Neural cell (in vitro differentiated cells): ENCODE data around the gene LINC01488. TPM values are rescaled to one million over a fixed set of nuclear protein-coding genes. Genes with fewer than 3 reads are reported as not detected.

Source experiments
- H2AFZ ChIP-seq: fragments of 200-600, 300-800 bp; sonication (generic), shearing (Covaris generic); 2 replicates; pipeline ENCODE4 v1.6.0; 2014; ENCODE audit warnings: low read depth, mild to moderate bottlenecking, antibody characterized with exemption, low read length, moderate library complexity
- H3F3A ChIP-seq: fragments of 200-600 bp; shearing (Covaris generic); 2 replicates; pipeline ENCODE4 v1.6.1; 2016; ENCODE audit warnings: mild to moderate bottlenecking, moderate library complexity, mixed read lengths, antibody characterized with exemption, low read length; ENCODE audit not compliant: insufficient read depth, poor library complexity, severe bottlenecking
- H3K27ac ChIP-seq: fragments of 200-600, 300-800 bp; sonication (generic), shearing (Covaris generic); 2 replicates; pipeline ENCODE4 v1.5.1; 2014; ENCODE audit warnings: mild to moderate bottlenecking, low read length, moderate library complexity
- H3K27me3 ChIP-seq: fragments of 300-800, 200-600 bp; sonication (generic), shearing (Covaris generic); 2 replicates; pipeline ENCODE4 v1.6.0; 2014; ENCODE audit warnings: mild to moderate bottlenecking, low read depth, low read length, moderate library complexity; ENCODE audit not compliant: insufficient read depth
- H3K36me3 ChIP-seq: fragments of 300-800, 200-600 bp; sonication (generic), shearing (Covaris generic); 2 replicates; pipeline ENCODE4 v1.5.1; 2014; ENCODE audit warnings: mild to moderate bottlenecking, antibody characterized with exemption, low read length, moderate library complexity; ENCODE audit not compliant: insufficient read depth
- H3K4me2 ChIP-seq: fragments of 300-800, 200-600 bp; sonication (generic), shearing (Covaris generic); 2 replicates; pipeline ENCODE4 v1.6.0; 2014; ENCODE audit warnings: mild to moderate bottlenecking, low read length
- H3K4me3 ChIP-seq: fragments of 300-800, 200-600 bp; sonication (generic), shearing (Covaris generic); 2 replicates; pipeline ENCODE4 v1.5.1; 2014; ENCODE audit warnings: mild to moderate bottlenecking, low read length, moderate library complexity
- H3K79me2 ChIP-seq: fragments of 200-600 bp; shearing (Covaris generic); replicated peaks from 2 replicates; pipeline ENCODE4 v1.6.0; 2014; ENCODE audit warnings: mild to moderate bottlenecking, low read length, moderate library complexity; ENCODE audit not compliant: insufficient read depth
- H3K9ac ChIP-seq: fragments of 300-800, 200-600 bp; sonication (generic), shearing (Covaris generic); 2 replicates; pipeline ENCODE4 v1.6.1; 2016; ENCODE audit warnings: mild to moderate bottlenecking, low read length, mixed read lengths
- H3K9me2 ChIP-seq: fragments of 200-600 bp; shearing (Covaris generic); 2 replicates; pipeline ENCODE4 v1.6.1; 2016; ENCODE audit warnings: mild to moderate bottlenecking, low read length, mixed read lengths; ENCODE audit not compliant: insufficient read depth
- H3K9me3 ChIP-seq: fragments of 200-600, 300-800 bp; sonication (generic), shearing (Covaris generic); 2 replicates; pipeline ENCODE4 v1.6.1; 2016; ENCODE audit warnings: mild to moderate bottlenecking, mixed run types, low read length, moderate library complexity, mixed read lengths
- H4K20me1 ChIP-seq: fragments of 200-600 bp; shearing (Covaris generic); 2 replicates; pipeline ENCODE4 v1.6.1; 2016; ENCODE audit warnings: mild to moderate bottlenecking, mixed run types; ENCODE audit not compliant: insufficient read depth
- CTCF ChIP-seq: fragments of 450-650 bp; IDR thresholded peaks from 2 replicates; pipeline ENCODE4 v1.5.1; 2014; ENCODE audit warnings: antibody characterized with exemption, mild to moderate bottlenecking, moderate library complexity; ENCODE audit not compliant: poor library complexity, severe bottlenecking
- EP300 ChIP-seq: fragments of 450-650 bp; conservative IDR thresholded peaks from 2 replicates; pipeline ENCODE4 v1.6.1; 2014; ENCODE audit warnings: antibody characterized with exemption, mild to moderate bottlenecking, moderate library complexity; ENCODE audit not compliant: poor library complexity, severe bottlenecking
- EZH2 ChIP-seq: fragments of 200-600, 300-800 bp; shearing (Covaris generic), sonication (generic); IDR thresholded peaks from 2 replicates; pipeline ENCODE4 v1.6.1; 2014; ENCODE audit warnings: antibody characterized with exemption, low read length, borderline replicate concordance, mild to moderate bottlenecking; ENCODE audit not compliant: insufficient read depth, poor library complexity, severe bottlenecking
- MXI1 ChIP-seq: fragments of 450-650 bp; conservative IDR thresholded peaks from 2 replicates; pipeline ENCODE4 v1.6.1; 2014; ENCODE audit warnings: antibody characterized with exemption, mild to moderate bottlenecking; ENCODE audit not compliant: poor library complexity, severe bottlenecking
- POLR2AphosphoS5 ChIP-seq: IDR thresholded peaks from 2 replicates; pipeline ENCODE4 v1.6.1; 2012
- RAD21 ChIP-seq: fragments of 450-650 bp; conservative IDR thresholded peaks from 2 replicates; pipeline ENCODE4 v1.6.1; 2014; ENCODE audit warnings: antibody characterized with exemption, mild to moderate bottlenecking, moderate library complexity
- REST ChIP-seq: IDR thresholded peaks from 2 replicates; pipeline ENCODE4 v1.6.1; 2012; ENCODE audit warnings: borderline replicate concordance
- SMC3 ChIP-seq: fragments of 450-650 bp; conservative IDR thresholded peaks from 2 replicates; pipeline ENCODE4 v1.6.1; 2014; ENCODE audit warnings: antibody characterized with exemption, mild to moderate bottlenecking, moderate library complexity; ENCODE audit not compliant: poor library complexity
- TAF1 ChIP-seq: IDR thresholded peaks from 2 replicates; pipeline ENCODE4 v1.6.1; 2012; ENCODE audit warnings: low read depth
- polyA plus RNA-seq: library from polyadenylated mRNA; depleted of rRNA; stranded (reverse); fragments of >200 nt; gene quantifications from 2 replicates; pipeline ENCODE4 v1.2.3, GENCODE V29; 2014

LINC01488 gene
- polyA plus RNA-seq, 1 donor from 2014 or later: not detected

GRCh38 chr11:69497221-69497787 is 15.8 kb downstream of the LINC01488 start:
- no peak overlapping the region for H2AFZ ChIP-seq
- H3K9me2 ChIP-seq: no peaks in the 10 kb centered on the region
- H3K4me3 ChIP-seq: no peak overlapping the region
- H3F3A ChIP-seq: no peaks in the 10 kb centered on the region
- no peaks in the 10 kb centered on the region for H3K27me3 ChIP-seq
- H3K27ac ChIP-seq: no peak overlapping the region
- H4K20me1 ChIP-seq: no peaks in the 10 kb centered on the region
- H3K79me2 ChIP-seq: no peaks in the 10 kb centered on the region
- no peak overlapping the region for H3K4me2 ChIP-seq
- H3K9ac ChIP-seq: no peak overlapping the region
- no peaks in the 10 kb centered on the region for H3K36me3 ChIP-seq
- H3K9me3 ChIP-seq: no peaks in the 10 kb centered on the region
- TF ChIP-seq EP300: no peak
- TF ChIP-seq RAD21: no peak
- TF ChIP-seq POLR2AphosphoS5: no peak
- no peak for TF ChIP-seq CTCF
- no peak for TF ChIP-seq SMC3
- no peak for TF ChIP-seq TAF1
- no peak for TF ChIP-seq EZH2
- TF ChIP-seq MXI1: no peak
- TF ChIP-seq REST: no peak

GRCh38 chr11:69498614-69499175 is 17.2 kb downstream of the LINC01488 start:
- Histone ChIP-seq H3K79me2 (no peaks in the 10 kb centered on the region), H3K9me3 (no peaks in the 10 kb centered on the region), H3K27me3 (no peaks in the 10 kb centered on the region), H3K36me3 (no peaks in the 10 kb centered on the region), H3K9ac (no peak overlapping the region), H3K27ac (no peak overlapping the region), H3F3A (no peaks in the 10 kb centered on the region), H2AFZ (no peak overlapping the region), H3K9me2 (no peaks in the 10 kb centered on the region), H3K4me2 (no peak overlapping the region), H4K20me1 (no peaks in the 10 kb centered on the region), H3K4me3 (no peak overlapping the region)
- TF ChIP-seq EZH2 (no peak), SMC3 (no peak), MXI1 (no peak), TAF1 (no peak), RAD21 (no peak), REST (no peak)
